Measurements from ENCODE around the gene OTUD5.

DNA sequence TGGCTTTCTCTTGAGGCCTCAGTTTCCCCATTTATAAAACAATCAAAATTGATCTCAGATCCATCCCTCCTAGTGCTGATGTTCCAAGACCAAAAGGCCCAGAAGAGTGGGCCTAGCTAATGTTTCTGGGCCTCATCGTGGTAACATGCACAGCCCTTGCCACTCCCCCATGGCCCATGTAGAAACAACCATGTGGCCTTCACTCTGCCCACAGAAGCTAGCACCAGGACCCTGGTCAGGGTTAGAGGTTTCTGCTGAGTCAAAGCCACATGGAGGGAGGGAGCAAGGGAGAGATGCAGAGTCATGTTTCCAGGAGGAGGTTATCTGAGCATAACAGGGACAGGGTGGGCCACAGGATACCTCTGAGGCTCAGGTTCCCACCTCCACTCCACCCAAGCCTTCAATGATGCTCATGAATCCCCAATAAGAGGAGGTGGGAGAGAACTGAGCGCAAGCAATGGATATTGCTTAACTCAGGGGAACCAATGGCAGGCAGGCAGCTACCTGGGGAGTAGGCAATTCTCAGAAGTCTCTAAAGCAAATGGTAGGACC, 16.9 kb downstream of the OTUD5 start:
- TF ChIP-seq FOXK2 (IDR thresholded peaks at IDR 0.05) (no peak), SP1 (IDR thresholded peaks at IDR 0.05) (no peak), ELF4 (IDR thresholded peaks at IDR 0.05) (no peak), ARNT (IDR thresholded peaks at IDR 0.05) (no peak), CTBP1 (IDR thresholded peaks at IDR 0.05; ENCODE audit: borderline replicate concordance) (no peak), L3MBTL2 (conservative IDR thresholded peaks at IDR 0.05) (no peak), ZNF384 (IDR thresholded peaks at IDR 0.05) (no peak)

Data from HEK293T (cell line).